ENCODE data around the gene NECTIN2.
"Not testable (repeated sequence)": the region's sequence is repeated elsewhere in the genome, so short reads cannot be mapped to it uniquely, and the experiment has no call there.

The NECTIN2 gene

DNA sequence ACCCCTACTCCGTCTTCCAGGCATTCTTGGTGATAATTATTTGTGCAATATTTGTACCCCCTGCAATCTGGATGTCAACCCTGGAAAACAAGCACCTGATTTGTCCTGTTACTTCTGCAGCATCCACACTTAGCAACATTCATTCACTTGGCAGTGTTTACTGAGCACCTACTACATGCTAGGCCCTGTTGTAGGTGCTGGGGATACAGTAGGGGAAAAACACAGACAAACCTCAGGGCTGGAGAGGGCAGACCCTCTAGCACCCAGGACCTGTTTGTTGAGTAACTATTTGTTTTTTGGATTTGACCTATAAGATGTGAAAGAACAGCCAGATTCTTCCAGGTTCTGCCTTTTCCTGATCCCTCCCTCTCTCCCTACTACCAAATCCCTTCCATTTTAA is 9.5 kb downstream of the NECTIN2 start:
- DNase-seq: no peak

GRCh38 chr19:44856421-44857083 is 10.5 kb downstream of the NECTIN2 start:
- no peak for DNase-seq

- no peak for DNase-seq
Measured at GRCh38 chr19:44857837-44858236, 11.7 kb downstream of the NECTIN2 start.

- DNase-seq: not testable (repeated sequence)
Measured at GRCh38 chr19:44861576-44861975, 15.5 kb downstream of the NECTIN2 start.

- DNase-seq: no peak
Measured at GRCh38 chr19:44863990-44864389, 17.9 kb downstream of the NECTIN2 start.

- DNase-seq: no peak
Measured at GRCh38 chr19:44865196-44865767, 19.2 kb downstream of the NECTIN2 start.

DNA sequence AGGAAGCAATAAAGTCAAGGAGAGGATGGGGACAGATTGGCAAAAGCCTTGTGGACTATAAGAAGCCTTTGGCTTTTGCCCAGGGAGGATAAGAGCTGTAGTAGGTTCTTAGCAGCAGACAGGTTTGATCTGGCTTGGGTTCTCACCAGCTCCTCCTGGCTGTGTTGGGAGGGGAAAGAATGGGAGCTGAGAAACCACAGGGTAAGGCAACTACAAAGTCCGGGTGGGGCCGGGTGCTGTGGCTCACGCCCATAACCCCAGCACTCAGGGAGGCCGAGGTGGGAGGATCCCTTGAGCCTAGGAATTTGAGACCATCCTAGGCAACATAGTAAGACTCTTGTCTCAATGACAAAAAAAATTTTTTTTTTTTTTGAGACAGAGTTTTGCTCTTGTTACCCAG is 20.6 kb downstream of the NECTIN2 start:
- DNase-seq: no peak

DNA sequence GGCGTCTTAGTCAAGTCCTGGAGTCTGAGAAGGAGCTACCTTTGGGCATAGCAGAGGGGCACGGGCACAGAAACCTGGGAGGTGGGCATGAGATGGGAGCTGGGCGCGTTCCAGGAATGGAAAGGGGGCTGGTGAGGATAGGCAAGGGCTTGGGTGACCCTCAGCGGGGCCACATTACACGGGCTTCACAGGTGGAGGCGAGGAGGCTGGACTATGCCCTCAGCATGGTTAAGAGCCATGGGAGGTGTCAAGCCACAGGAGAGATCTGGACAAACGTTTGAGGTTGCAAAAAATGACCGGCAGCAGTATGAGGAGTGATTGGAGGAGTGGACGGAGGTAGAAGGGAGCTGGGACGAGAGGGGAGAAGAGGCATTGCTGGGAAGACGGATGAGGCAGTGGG is 21.5 kb downstream of the NECTIN2 start:
- DNase-seq: no peak

DNA sequence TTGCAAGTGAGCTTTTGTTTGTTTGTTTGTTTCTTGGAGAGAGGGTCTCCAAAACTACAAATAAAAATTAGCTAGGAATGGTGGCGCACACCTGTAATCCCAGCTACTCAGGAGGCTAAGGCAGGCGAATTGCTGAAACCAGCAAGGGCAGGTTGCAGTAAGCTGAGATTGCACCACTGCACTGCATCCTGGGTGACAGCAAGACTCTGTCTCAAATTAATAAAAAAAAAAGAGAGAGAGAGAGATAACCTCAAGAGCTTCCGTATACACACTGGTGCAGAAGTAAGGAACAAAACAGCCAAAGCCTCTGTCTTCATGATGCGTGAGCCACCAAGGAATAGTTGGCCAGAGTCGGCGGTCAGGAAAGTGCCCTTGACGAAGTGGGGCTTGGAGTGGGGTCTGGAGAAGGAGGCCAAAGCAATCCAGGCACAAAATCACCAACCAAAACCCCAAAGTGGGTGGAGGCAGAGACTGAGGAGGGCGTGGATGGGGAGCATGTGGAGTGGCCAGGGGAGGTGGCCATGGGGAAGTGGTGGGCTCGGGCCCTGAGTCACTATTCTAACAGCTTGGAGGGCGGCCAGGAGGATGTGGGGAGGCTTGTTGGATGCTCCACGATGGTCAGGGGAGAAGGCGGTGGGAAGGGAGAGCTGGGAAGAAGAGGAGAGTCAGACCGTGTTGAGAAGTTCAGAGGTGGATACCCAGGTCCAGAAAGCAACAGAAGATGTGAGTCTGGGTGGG is 23.8 kb downstream of the NECTIN2 start:
- no peak for DNase-seq

DNA sequence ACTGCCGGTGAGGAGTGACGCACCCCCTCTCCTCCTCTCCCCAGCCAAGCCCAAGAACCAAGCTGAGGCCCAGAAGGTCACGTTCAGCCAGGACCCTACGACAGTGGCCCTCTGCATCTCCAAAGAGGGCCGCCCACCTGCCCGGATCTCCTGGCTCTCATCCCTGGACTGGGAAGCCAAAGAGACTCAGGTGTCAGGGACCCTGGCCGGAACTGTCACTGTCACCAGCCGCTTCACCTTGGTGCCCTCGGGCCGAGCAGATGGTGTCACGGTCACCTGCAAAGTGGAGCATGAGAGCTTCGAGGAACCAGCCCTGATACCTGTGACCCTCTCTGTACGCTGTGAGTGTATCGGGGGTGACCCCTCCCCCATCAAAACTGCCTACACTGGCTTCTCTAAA is 25.7 kb downstream of the NECTIN2 start:
- no peak for DNase-seq

DNA sequence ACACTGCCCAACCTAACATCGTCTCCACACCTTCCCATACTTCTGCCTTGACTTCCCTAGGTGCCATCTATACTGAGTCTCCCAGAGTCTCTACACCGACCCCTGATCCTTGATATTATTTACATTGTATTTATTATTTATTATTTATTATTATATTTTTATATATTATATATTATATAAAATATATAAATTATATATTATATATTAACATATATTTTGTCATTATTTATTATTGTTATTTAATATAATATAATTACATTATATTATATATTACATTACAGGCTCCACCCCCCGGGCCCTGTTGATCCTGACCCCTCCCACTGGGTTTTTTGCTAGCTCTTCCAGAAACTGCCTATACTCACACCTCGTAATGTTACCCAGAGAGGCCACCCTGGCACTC is 26.6 kb downstream of the NECTIN2 start:
- no peak for DNase-seq

GRCh38 chr19:44874317-44874716 is 28.2 kb downstream of the NECTIN2 start:
- DNase-seq: no peak

- DNase-seq: no peak
Measured at GRCh38 chr19:44875666-44876451, 29.8 kb downstream of the NECTIN2 start.

DNA sequence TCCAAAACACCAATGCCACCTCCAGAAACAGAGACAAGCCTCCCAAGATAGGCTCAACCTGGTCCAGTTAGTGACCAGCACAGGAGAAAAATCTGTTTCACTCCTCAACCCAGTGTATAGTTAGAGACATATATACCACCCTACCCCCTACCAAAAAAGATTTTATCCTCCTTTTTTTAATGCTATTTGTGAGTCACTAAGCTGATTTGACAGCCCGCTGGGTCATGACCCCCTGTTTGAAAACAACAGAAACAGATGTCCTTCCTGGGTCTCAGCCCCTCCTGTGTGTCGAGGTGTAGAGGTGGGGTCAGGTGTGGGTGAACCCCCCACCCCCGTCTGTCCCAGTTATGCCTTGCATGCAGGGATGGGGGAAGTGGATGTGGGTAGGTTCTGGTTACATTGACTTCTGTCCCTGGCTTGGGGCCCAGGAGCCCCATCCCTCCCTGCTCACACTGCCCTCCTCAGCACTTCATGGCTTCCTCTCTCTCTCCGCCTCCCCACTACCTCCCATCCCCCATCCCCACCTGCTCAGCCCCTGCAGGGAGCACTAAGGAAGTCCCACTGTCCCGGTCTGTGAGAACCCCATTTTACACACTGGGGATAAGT is 30.9 kb downstream of the NECTIN2 start:
- no peak for DNase-seq

GRCh38 chr19:44878120-44878865 is 32.2 kb downstream of the NECTIN2 start:
- DNase-seq: no peak

GRCh38 chr19:44879309-44880065 is 33.4 kb downstream of the NECTIN2 start:
- no peak for DNase-seq

- DNase-seq: no peak
Measured at GRCh38 chr19:44882063-44882462, 36.0 kb downstream of the NECTIN2 start.

GRCh38 chr19:44882619-44883397 is 36.7 kb downstream of the NECTIN2 start:
- DNase-seq: not testable (repeated sequence)

DNA sequence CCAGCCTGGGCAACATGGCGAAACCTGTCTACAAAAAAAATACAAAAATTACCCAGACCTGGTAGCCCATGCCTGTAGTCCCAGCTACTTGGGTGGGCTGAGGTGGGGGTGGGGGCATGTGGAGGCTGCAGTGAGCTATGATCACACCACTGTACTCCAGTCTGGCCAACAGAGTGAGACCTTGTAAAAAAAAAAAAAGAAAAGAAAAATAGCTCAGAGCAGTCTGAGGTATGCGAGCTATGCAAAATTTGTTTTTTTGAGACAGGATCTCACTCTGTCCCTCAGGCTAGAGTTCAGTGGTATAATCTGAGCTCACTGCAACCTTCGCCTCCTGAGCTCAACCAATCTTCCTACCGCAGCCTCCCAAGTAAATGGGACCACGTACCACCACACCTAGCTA is 37.8 kb downstream of the NECTIN2 start:
- no peak for DNase-seq

DNA sequence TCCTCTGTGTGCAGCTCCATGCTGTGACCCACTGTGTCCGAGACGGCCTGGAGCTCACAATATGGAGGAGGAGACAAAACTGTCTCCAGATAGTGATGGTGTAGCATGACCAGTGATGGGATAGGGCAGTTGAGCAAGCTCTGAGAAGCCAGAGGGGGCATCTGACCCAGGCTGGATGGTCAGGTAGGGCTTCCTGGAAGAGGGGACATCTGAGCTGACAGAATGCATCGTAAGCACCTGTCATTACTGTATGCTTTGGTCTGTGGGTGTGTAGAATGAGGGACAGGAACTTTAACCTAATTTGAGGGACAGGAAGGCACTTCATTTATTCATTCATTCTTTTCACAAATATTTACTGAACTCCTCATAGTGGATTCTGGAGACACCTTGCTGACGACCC is 38.5 kb downstream of the NECTIN2 start:
- DNase-seq: no peak

DNA sequence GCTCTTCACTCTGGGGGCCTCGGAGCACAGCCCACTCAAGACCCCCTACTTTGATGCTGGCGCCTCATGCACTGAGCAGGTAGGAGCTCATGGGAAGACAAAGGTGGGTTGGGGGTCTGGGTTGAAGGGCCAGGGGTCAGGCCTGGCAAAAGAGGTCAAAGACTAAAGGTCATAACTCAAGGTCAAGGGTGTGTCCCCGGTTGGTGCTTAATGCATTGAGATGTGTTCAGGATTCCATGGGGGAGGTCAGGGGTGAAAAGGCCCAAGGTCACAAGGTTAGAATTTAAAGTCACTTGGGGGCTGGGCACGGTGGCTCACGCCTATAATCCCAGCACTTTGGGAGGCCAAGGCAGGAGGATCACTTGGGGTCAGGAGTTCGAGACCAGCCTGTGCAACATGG is 40.0 kb downstream of the NECTIN2 start:
- DNase-seq: no peak

Data from NCI-H345 (cell line).